NT2/D1 (cell line): ENCODE results near the gene ZMPSTE24.

Experiments
- DNase-seq: peaks from one replicate; pipeline ENCODE4 v3.0.0-alpha.2; 2011; ENCODE audit warnings: low read depth, low spot score
- H3K27me3 ChIP-seq: 2 replicates; pipeline ENCODE4 v1.6.0; 2011; ENCODE audit warnings: mild to moderate bottlenecking; ENCODE audit not compliant: insufficient read length, insufficient read depth
- H3K36me3 ChIP-seq: 2 replicates; pipeline ENCODE4 v1.6.1; 2011; ENCODE audit warnings: mild to moderate bottlenecking, low read length, mixed read lengths; ENCODE audit not compliant: insufficient read depth, insufficient read length
- H3K4me1 ChIP-seq: 2 replicates; pipeline ENCODE4 v1.5.1; 2011; ENCODE audit not compliant: insufficient read depth, insufficient read length
- H3K4me3 ChIP-seq: 2 replicates; pipeline ENCODE4 v1.5.1; 2011; ENCODE audit warnings: low read depth; ENCODE audit not compliant: insufficient read length
- H3K9ac ChIP-seq: 2 replicates; pipeline ENCODE4 v1.6.0; 2011; ENCODE audit warnings: low read depth; ENCODE audit not compliant: insufficient read length
- H3K9me3 ChIP-seq: 2 replicates; pipeline ENCODE4 v1.5.1; 2011; ENCODE audit warnings: mild to moderate bottlenecking, low read length; ENCODE audit not compliant: insufficient read depth
- SUZ12 ChIP-seq: IDR thresholded peaks from 2 replicates; pipeline ENCODE4 v1.6.1; 2011; ENCODE audit not compliant: insufficient read length, insufficient read depth; ENCODE audit errors: extremely low read depth
- YY1 ChIP-seq: IDR thresholded peaks from 2 replicates; pipeline ENCODE4 v1.6.1; 2011; ENCODE audit not compliant: insufficient read length, insufficient read depth
- ZNF274 ChIP-seq: IDR thresholded peaks from 2 replicates; pipeline ENCODE4 v1.6.1; 2011; ENCODE audit warnings: mild to moderate bottlenecking, low read depth, low read length

ZMPSTE24 gene

DNA sequence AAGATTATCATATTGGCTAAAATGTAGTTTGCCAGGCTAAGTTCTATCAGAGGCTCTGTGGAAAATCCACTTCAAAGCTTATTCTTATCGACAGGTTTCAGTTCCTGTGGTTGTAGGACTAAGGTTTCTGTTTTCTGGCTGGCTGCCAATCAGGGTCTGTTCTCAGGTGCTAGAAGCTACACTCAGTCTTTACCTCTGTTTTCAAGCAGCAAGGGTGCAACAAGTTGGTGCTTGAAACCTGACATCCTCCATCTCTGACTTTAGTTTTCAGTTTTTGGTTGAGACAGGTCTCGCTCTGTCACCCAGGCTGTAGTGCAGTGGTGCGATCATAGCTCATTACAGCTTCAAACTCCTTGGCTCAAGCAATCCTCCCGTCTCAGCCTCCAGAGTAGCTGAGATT lies 25.6 kb upstream of the ZMPSTE24 start:
- H3K36me3 ChIP-seq = peaks cover 70% of the 10 kb centered on the region
- TF ChIP-seq SUZ12 = no peak
- TF ChIP-seq YY1 = no peak
- TF ChIP-seq ZNF274 = no peak

DNA sequence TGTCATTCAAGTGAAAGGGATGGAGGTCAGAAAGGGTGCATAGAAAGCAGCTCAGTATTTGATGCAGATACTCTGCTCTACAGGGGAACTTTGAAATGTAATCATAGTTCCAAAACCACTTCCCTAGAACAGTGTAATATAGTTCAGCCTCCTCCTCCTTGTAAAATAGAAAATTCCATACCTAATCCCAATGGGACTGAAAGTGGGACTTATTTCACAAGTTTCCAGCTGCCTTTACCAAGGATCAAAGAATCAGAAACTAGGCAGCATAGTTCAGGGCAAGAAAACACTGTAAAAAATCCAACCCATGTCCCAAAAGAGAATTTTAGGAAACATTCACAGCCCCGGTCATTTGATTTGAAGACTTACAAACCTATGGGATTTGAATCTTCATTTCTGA lies 18.4 kb upstream of the ZMPSTE24 start:
- no peak for DNase-seq
- Histone ChIP-seq H3K4me1 (no peaks in the 10 kb centered on the region), H3K9ac (no peak overlapping the region), H3K36me3 (peaks cover 55% of the 10 kb centered on the region), H3K9me3 (no peaks in the 10 kb centered on the region), H3K27me3 (no peaks in the 10 kb centered on the region), H3K4me3 (no peak overlapping the region)
- TF ChIP-seq SUZ12 = no peak
- no peak for TF ChIP-seq YY1
- TF ChIP-seq ZNF274 = no peak

More for the DNA sequence above, 25.6 kb upstream of the ZMPSTE24 start:
- Histone ChIP-seq H3K27me3 (no peaks in the 10 kb centered on the region), H3K9me3 (no peaks in the 10 kb centered on the region), H3K9ac (no peak overlapping the region), H3K4me1 (no peaks in the 10 kb centered on the region), H3K4me3 (no peak overlapping the region)
- DNase-seq = no peak

DNA sequence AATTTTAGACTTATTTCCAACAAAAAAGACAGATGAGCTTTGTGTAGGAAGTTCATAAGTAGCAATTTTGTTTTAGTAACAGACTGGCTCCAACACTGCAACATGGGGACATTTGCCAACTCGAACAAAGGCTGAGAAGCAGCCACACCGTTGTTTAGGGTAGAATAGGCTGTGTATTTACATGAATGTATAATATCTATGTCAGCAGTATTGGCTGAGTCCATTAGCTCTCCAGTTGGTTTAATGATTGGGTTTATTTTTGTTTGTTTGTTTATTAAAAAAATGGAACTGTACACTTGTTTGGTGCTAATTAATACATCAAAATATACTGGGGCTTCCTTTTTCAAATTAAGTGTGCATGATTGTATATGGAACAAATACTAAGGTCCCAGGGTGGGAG lies 17.6 kb upstream of the ZMPSTE24 start:
- no peaks in the 10 kb centered on the region for H3K27me3 ChIP-seq
- H3K4me3 ChIP-seq = no peak overlapping the region
- no peaks in the 10 kb centered on the region for H3K9me3 ChIP-seq
- no peak overlapping the region for H3K9ac ChIP-seq
- no peak for DNase-seq
- TF ChIP-seq SUZ12 = no peak
- no peak for TF ChIP-seq ZNF274
- TF ChIP-seq YY1 = no peak
- peaks cover 49% of the 10 kb centered on the region for H3K36me3 ChIP-seq
- no peaks in the 10 kb centered on the region for H3K4me1 ChIP-seq

DNA sequence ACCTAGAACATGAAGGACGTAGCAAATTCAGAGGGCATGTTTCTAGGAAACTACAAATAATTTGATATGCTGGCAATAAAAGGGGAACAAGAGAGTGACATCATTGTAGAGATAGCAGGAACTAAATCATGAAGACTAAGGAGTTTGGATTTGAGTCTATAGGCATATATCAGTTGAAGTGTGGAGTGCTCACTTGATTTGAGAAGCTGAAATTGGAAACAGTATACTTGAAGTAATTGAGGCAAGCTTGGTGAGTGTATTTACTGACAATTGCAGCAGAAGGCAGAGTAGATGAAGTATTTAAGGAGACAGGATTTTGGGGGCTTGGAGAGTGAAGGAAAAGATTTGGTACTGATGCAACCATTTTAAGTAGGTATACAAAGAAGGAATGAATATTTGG lies 16.7 kb upstream of the ZMPSTE24 start:
- Histone ChIP-seq H3K27me3 (no peaks in the 10 kb centered on the region), H3K9ac (no peak overlapping the region), H3K4me3 (no peak overlapping the region), H3K36me3 (peaks cover 40% of the 10 kb centered on the region), H3K9me3 (no peaks in the 10 kb centered on the region), H3K4me1 (no peaks in the 10 kb centered on the region)
- TF ChIP-seq SUZ12 (no peak), YY1 (no peak), ZNF274 (no peak)
- no peak for DNase-seq

DNA sequence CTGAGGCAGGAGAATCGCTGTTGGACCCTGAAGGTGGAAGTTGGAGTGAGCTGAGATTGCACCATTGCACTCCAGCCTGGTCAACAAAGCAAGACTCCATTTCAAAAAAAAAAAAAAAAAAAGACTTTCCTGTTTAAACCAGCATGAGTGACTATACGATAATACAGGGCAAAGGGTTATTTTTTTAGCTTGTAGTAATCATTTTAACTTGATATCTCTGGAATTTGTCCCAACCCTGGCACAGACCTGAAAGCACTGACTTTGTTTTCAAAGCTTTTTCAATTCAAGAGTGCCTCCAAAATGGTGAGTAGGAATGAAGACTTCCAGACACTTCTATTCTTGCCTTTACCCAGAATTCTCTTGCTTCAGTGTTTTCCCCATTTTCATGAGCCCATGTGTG lies 14.7 kb upstream of the ZMPSTE24 start:
- Histone ChIP-seq H3K9me3 (no peaks in the 10 kb centered on the region), H3K27me3 (no peaks in the 10 kb centered on the region), H3K9ac (no peak overlapping the region), H3K4me3 (no peak overlapping the region), H3K4me1 (no peaks in the 10 kb centered on the region), H3K36me3 (peaks cover 21% of the 10 kb centered on the region)
- no peak for TF ChIP-seq ZNF274
- no peak for TF ChIP-seq YY1
- no peak for DNase-seq

DNA sequence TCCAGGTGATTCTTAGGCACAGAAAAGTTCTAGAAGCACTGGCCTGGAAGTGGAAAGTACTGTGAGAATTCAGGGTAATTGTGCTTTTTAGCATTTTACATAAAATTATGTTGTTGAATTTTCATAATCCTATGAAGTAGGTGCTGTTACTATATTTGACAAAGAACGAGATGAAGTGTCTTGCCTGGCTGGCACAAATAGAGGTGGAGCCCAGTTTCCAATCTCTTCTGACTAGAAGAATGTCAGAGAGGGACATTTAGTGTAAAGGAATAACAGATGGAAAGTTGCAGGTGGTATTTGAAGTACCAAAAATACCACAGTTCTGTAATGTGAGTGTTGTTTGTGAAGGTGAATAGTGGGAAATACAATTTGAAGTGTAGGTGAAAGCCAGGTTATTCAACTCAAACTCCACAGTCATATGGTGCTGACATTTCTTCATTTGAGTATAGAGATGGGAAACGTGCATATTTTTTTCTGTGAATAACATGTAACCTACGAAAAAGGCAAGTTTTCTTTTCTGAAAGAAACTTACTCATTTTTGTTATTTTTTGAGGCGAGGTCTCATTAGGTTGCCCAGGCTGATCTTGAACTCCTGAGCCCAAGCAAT lies 13.8 kb upstream of the ZMPSTE24 start:
- Histone ChIP-seq H3K4me3 (no peak overlapping the region), H3K9ac (no peak overlapping the region), H3K27me3 (no peaks in the 10 kb centered on the region), H3K36me3 (peaks cover 12% of the 10 kb centered on the region), H3K4me1 (no peaks in the 10 kb centered on the region), H3K9me3 (no peaks in the 10 kb centered on the region)
- TF ChIP-seq YY1 (no peak), SUZ12 (no peak), ZNF274 (no peak)
- no peak for DNase-seq

DNA sequence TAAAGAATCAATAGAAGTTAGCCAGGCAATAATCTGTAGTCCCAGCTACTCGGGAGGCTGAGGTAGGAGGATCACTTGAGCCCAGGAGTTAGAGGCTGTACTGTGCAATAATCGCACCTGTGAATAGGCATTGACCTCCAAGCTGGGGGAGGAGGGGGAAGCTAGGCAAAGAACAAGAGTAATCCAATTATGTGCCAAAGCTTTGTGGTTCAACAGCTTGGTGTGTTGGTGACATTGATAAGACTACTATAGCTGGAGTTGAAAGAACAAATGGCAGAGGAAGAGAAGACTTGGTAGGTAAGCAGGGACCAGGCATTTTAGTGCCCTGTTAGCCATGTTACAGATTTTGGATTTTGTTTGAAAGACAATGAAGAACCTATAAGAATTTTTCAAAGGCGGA lies 12.3 kb upstream of the ZMPSTE24 start:
- Histone ChIP-seq H3K4me1 (no peaks in the 10 kb centered on the region), H3K36me3 (no peaks in the 10 kb centered on the region), H3K4me3 (no peak overlapping the region), H3K27me3 (no peaks in the 10 kb centered on the region), H3K9ac (no peak overlapping the region), H3K9me3 (no peaks in the 10 kb centered on the region)
- TF ChIP-seq SUZ12 (no peak), ZNF274 (no peak), YY1 (no peak)
- no peak for DNase-seq

DNA sequence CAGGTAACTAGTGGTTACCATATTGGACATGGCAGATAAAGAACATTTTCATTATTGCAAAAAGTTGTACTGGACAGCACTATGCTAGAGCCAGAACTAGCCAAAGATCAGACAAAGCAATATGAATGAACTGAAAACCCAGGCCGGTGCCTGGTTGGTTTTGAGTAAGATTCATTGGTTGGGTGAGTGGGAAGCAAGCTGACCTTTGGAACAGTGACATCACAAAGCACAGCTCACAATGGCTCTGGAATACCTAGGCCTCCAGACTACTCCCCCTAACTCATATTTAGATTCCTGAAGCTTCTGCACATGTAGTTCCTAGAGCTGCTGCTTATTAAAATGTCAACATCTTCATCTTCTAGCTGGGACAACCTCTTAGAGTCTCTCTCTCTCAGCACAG lies 10.4 kb upstream of the ZMPSTE24 start, which contains the start of gene TMCO2:
Gene TMCO2, plus strand, starts transcription at position 283 of the 400 bp plus-strand sequence. Its CDS starts 57 bp downstream, at position 340.
- no peak within 1 kb of the TSS for H3K4me3 ChIP-seq
- DNase-seq = no peak

More for the DNA sequence above, 10.4 kb upstream of the ZMPSTE24 start, which contains the start of gene TMCO2:
- H3K9me3 ChIP-seq = no peaks in the 10 kb centered on the region
- TF ChIP-seq SUZ12 (no peak), ZNF274 (no peak)
- no peak within 1 kb of the TSS for H3K9ac ChIP-seq
- H3K4me1 ChIP-seq = no peaks in the 10 kb centered on the region
- H3K36me3 ChIP-seq = no peaks in the 10 kb centered on the region
- H3K27me3 ChIP-seq = no peaks in the 10 kb centered on the region
